Fibroblast of villous mesenchyme (primary cell): ENCODE data around the gene A2M. TPM values are rescaled to one million over a fixed set of nuclear protein-coding genes. Genes with fewer than 3 reads are reported as not detected.

Experiments
- DNase-seq: peaks from one replicate; pipeline ENCODE4 v3.0.0-alpha.2; 2010; ENCODE audit warnings: low read depth
- H3K4me3 ChIP-seq: 2 replicates; pipeline ENCODE4 v1.5.1; 2011; ENCODE audit warnings: low read depth, mild to moderate bottlenecking, low read length
- CTCF ChIP-seq: IDR thresholded peaks from 2 replicates; pipeline ENCODE4 v1.5.1; 2012; ENCODE audit warnings: low read depth, mild to moderate bottlenecking, low read length; ENCODE audit not compliant: insufficient read depth
- total RNA-seq: library from RNA; depleted of rRNA; stranded (reverse); fragments of >200 nt; gene quantifications from 2 replicates; pipeline ENCODE4 v1.2.3, GENCODE V29; 2012

Gene A2M
- total RNA-seq, 1 donor, result 14.7 TPM

- H3K4me3 ChIP-seq, result no peak overlapping the region
- no peak for DNase-seq
- TF ChIP-seq CTCF, result no peak
Observed at GRCh38 chr12:9081667-9082427, 33.9 kb downstream of the A2M start.

GRCh38 chr12:9079883-9080675 is 35.6 kb downstream of the A2M start:
- no peak overlapping the region for H3K4me3 ChIP-seq
- TF ChIP-seq CTCF, result no peak
- DNase-seq, result no peak

GRCh38 chr12:9079082-9079481 is 36.6 kb downstream of the A2M start:
- TF ChIP-seq CTCF, result no peak
- H3K4me3 ChIP-seq, result no peak overlapping the region
- no peak for DNase-seq

- no peak for TF ChIP-seq CTCF
- no peak overlapping the region for H3K4me3 ChIP-seq
- DNase-seq, result no peak
Observed at GRCh38 chr12:9077152-9078031, 38.3 kb downstream of the A2M start.

- DNase-seq, result no peak
- no peak for TF ChIP-seq CTCF
- no peak overlapping the region for H3K4me3 ChIP-seq
Observed at GRCh38 chr12:9076733-9077132, 39.0 kb downstream of the A2M start.

- no peak for TF ChIP-seq CTCF
- DNase-seq, result no peak
- no peak overlapping the region for H3K4me3 ChIP-seq
Observed at GRCh38 chr12:9075138-9075535, 40.6 kb downstream of the A2M start.
